ENCODE results near the gene TGFB3.

GRCh38 chr14:75946785-75947184, 35.0 kb downstream of the TGFB3 start:
- TF ChIP-seq, protein P1, sequence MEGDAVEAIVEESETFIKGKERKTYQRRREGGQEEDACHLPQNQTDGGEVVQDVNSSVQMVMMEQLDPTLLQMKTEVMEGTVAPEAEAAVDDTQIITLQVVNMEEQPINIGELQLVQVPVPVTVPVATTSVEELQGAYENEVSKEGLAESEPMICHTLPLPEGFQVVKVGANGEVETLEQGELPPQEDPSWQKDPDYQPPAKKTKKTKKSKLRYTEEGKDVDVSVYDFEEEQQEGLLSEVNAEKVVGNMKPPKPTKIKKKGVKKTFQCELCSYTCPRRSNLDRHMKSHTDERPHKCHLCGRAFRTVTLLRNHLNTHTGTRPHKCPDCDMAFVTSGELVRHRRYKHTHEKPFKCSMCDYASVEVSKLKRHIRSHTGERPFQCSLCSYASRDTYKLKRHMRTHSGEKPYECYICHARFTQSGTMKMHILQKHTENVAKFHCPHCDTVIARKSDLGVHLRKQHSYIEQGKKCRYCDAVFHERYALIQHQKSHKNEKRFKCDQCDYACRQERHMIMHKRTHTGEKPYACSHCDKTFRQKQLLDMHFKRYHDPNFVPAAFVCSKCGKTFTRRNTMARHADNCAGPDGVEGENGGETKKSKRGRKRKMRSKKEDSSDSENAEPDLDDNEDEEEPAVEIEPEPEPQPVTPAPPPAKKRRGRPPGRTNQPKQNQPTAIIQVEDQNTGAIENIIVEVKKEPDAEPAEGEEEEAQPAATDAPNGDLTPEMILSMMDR (IDR thresholded peaks at IDR 0.05; ENCODE audit: low read depth, low read length, poor library complexity, severe bottlenecking) = no peak
- no peak for TF ChIP-seq EZH2phosphoT487 (IDR thresholded peaks at IDR 0.05; ENCODE audit: borderline replicate concordance, low read length)

All from DOHH2 (cell line).